PFSK-1 (cell line): Measurements from ENCODE around the gene NLRP8.

Experiments
- FOXP2 ChIP-seq: optimal IDR thresholded peaks from 2 replicates; pipeline ENCODE3; 2011; ENCODE audit warnings: borderline replicate concordance, control low read depth, inconsistent platforms; ENCODE audit not compliant: insufficient read depth; ENCODE audit errors: extremely low read length, extremely low read depth
- POLR2AphosphoS5 ChIP-seq: IDR thresholded peaks from 2 replicates; pipeline ENCODE4 v1.6.1; 2012; ENCODE audit warnings: low read depth, mild to moderate bottlenecking, control low read depth, low read length, moderate library complexity
- REST ChIP-seq, 2 experiments: IDR thresholded peaks; 2 replicates each; pipeline versions ENCODE4 v1.6.1 to v1.8.0; 2011 to 2012; ENCODE audit warnings: low read depth in 2 of 2, low read length in 2 of 2, control low read depth in 1 of 2, inconsistent platforms in 1 of 2, mild to moderate bottlenecking in 1 of 2, moderate library complexity in 1 of 2; ENCODE audit not compliant: insufficient read depth in 1 of 2
- SIN3A ChIP-seq: IDR thresholded peaks from 2 replicates; pipeline ENCODE4 v1.6.1; 2012; ENCODE audit warnings: mild to moderate bottlenecking, low read length, moderate library complexity, borderline replicate concordance; ENCODE audit not compliant: insufficient read depth
- TAF1 ChIP-seq: IDR thresholded peaks from 2 replicates; pipeline ENCODE4 v1.6.1; 2012; ENCODE audit warnings: low read length, control low read depth, borderline replicate concordance; ENCODE audit not compliant: insufficient read depth

NLRP8 gene

GRCh38 chr19:55909801-55910200 lies 37.8 kb upstream of the NLRP8 start:
- no peak for TF ChIP-seq REST (IDR thresholded peaks at IDR 0.05; ENCODE audit: insufficient read depth in 1 of 2, low read depth in 2 of 2, low read length in 2 of 2)
- TF ChIP-seq POLR2AphosphoS5, result no peak
- TF ChIP-seq FOXP2, result no peak
- TF ChIP-seq TAF1, result no peak
- no peak for TF ChIP-seq SIN3A

GRCh38 chr19:55912916-55913315 lies 34.7 kb upstream of the NLRP8 start:
- no peak for TF ChIP-seq TAF1

- TF ChIP-seq SIN3A, result no peak
- TF ChIP-seq REST (IDR thresholded peaks at IDR 0.05; ENCODE audit: insufficient read depth in 1 of 2, low read depth in 2 of 2, low read length in 2 of 2), result no peak
- no peak for TF ChIP-seq FOXP2
Measured at GRCh38 chr19:55913643-55914268, 33.9 kb upstream of the NLRP8 start.

GRCh38 chr19:55923556-55923955 lies 24.1 kb upstream of the NLRP8 start:
- TF ChIP-seq REST (IDR thresholded peaks at IDR 0.05; ENCODE audit: insufficient read depth in 1 of 2, low read depth in 2 of 2, low read length in 2 of 2) (no peak), SIN3A (no peak), POLR2AphosphoS5 (no peak), FOXP2 (no peak), TAF1 (no peak)

GRCh38 chr19:55927991-55928390 lies 19.6 kb upstream of the NLRP8 start:
- no peak for TF ChIP-seq SIN3A
- TF ChIP-seq FOXP2, result no peak
- TF ChIP-seq REST (IDR thresholded peaks at IDR 0.05; ENCODE audit: insufficient read depth in 1 of 2, low read depth in 2 of 2, low read length in 2 of 2), result no peak
- TF ChIP-seq POLR2AphosphoS5, result no peak
- TF ChIP-seq TAF1, result no peak
